Measurements from ENCODE around the gene ADAMTS10. TPM values are rescaled to one million over a fixed set of nuclear protein-coding genes. Genes with fewer than 3 reads are reported as not detected.
A peak's percentile ranks its signal among the peaks of the same experiment; 100 is the strongest.

The ADAMTS10 gene
- total RNA-seq, 1 experiment from 2014 or later: not detected

GRCh38 chr19:8611391-8611876 is 919 bp upstream of the ADAMTS10 start:
- Histone ChIP-seq H3K4me3 (ENCODE audit: low read length) (no peak overlapping the region), H3K9me2 (replicated peaks; ENCODE audit: low read length) (no peaks in the 10 kb centered on the region), H3K27me3 (ENCODE audit: low read length) (peaks cover 8% of the 10 kb centered on the region), H3K79me2 (ENCODE audit: low read length) (no peaks in the 10 kb centered on the region), H3K9ac (ENCODE audit: low read length) (no peak overlapping the region), H3K4me2 (ENCODE audit: low read length) (no peak overlapping the region), H3K4me1 (ENCODE audit: insufficient read depth, low read length) (no peaks in the 10 kb centered on the region), H4K20me1 (ENCODE audit: low read length) (no peaks in the 10 kb centered on the region), H2AFZ (ENCODE audit: low read length) (no peak overlapping the region), H3K9me3 (ENCODE audit: low read length) (no peaks in the 10 kb centered on the region), H3F3A (ENCODE audit: low read length, unreplicated experiment) (no peaks in the 10 kb centered on the region), H3K27ac (ENCODE audit: low read length) (no peak overlapping the region), H3K36me3 (ENCODE audit: low read depth, low read length) (no peaks in the 10 kb centered on the region)
- ATAC-seq: no peak
- intact Hi-C loops (cut with micrococcal nuclease): no loop called here
- no TSS peak for BruUV-seq (replicated peaks)
- POLR2A ChIA-PET (ENCODE audit: unreplicated experiment): no interaction called here
- TF ChIP-seq CTCF (conservative IDR thresholded peaks at IDR 0.05; ENCODE audit: low read depth, low read length) (no peak), EZH2phosphoT487 (IDR thresholded peaks at IDR 0.05; ENCODE audit: borderline replicate concordance, low read length) (no peak), EZH2 (IDR thresholded peaks at IDR 0.05; ENCODE audit: low read length, unreplicated experiment) (no peak)
- DNase-seq: no peak
- CTCF ChIA-PET: no interaction called here

DNA sequence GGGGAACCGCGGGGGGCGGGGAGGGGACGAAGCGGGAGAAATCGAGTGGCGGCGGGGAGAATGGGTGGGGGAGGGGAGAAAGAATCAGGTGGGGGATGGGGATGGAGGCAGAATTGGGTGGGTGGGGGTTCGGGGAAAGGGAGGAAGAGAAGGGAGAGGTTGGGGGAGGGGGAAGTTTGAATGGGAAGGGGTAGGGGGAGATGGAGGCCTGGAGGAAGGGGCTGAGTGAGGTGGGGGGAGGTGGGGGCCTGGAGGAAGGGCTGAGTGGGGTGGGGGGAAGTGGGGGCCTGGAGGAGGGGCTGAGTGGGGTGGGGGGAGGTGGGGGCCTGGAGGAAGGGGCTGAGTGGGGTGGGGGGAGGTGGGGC is 403 bp upstream of the ADAMTS10 start:
- Histone ChIP-seq H3K9me3 (ENCODE audit: low read length) (no peaks in the 10 kb centered on the region), H3K36me3 (ENCODE audit: low read depth, low read length) (no peaks in the 10 kb centered on the region), H3K4me2 (ENCODE audit: low read length) (peak overlapping the region; percentile 82; the same call in 1 of the 2 replicates), H3F3A (ENCODE audit: low read length, unreplicated experiment) (no peaks in the 10 kb centered on the region), H3K9me2 (replicated peaks; ENCODE audit: low read length) (no peaks in the 10 kb centered on the region), H3K4me3 (ENCODE audit: low read length) (no peak overlapping the region), H3K79me2 (ENCODE audit: low read length) (no peaks in the 10 kb centered on the region), H3K9ac (ENCODE audit: low read length) (no peak overlapping the region), H2AFZ (ENCODE audit: low read length) (no peak overlapping the region), H3K4me1 (ENCODE audit: insufficient read depth, low read length) (no peaks in the 10 kb centered on the region), H3K27ac (ENCODE audit: low read length) (no peak overlapping the region), H4K20me1 (ENCODE audit: low read length) (no peaks in the 10 kb centered on the region), H3K27me3 (ENCODE audit: low read length) (peaks cover 8% of the 10 kb centered on the region)
- ChIA-PET CTCF (no interaction called here), POLR2A (ENCODE audit: unreplicated experiment) (no interaction called here)
- ATAC-seq (no peak), DNase-seq (no peak)
- intact Hi-C loops (cut with micrococcal nuclease): no loop called here
- TF ChIP-seq EZH2 (IDR thresholded peaks at IDR 0.05; ENCODE audit: low read length, unreplicated experiment) (no peak), EZH2phosphoT487 (IDR thresholded peaks at IDR 0.05; ENCODE audit: borderline replicate concordance, low read length) (no peak), CTCF (conservative IDR thresholded peaks at IDR 0.05; ENCODE audit: low read depth, low read length) (no peak)
- no TSS peak for BruUV-seq (replicated peaks)

GRCh38 chr19:8609279-8610040 is 1.1 kb downstream of the ADAMTS10 start:
- CTCF ChIA-PET: no interaction called here
- Histone ChIP-seq H3K36me3 (ENCODE audit: low read depth, low read length) (no peaks in the 10 kb centered on the region), H3F3A (ENCODE audit: low read length, unreplicated experiment) (no peaks in the 10 kb centered on the region), H4K20me1 (ENCODE audit: low read length) (no peaks in the 10 kb centered on the region), H3K27me3 (ENCODE audit: low read length) (peaks cover 8% of the 10 kb centered on the region), H3K9ac (ENCODE audit: low read length) (no peak overlapping the region), H2AFZ (ENCODE audit: low read length) (no peak overlapping the region), H3K27ac (ENCODE audit: low read length) (no peak overlapping the region), H3K4me3 (ENCODE audit: low read length) (no peak overlapping the region), H3K9me2 (replicated peaks; ENCODE audit: low read length) (no peaks in the 10 kb centered on the region), H3K9me3 (ENCODE audit: low read length) (no peaks in the 10 kb centered on the region), H3K4me1 (ENCODE audit: insufficient read depth, low read length) (no peaks in the 10 kb centered on the region), H3K4me2 (ENCODE audit: low read length) (no peak overlapping the region), H3K79me2 (ENCODE audit: low read length) (no peaks in the 10 kb centered on the region)
- no TSS peak for BruUV-seq (replicated peaks)
- no peak for DNase-seq
- intact Hi-C loops (cut with micrococcal nuclease): no loop called here
- POLR2A ChIA-PET (ENCODE audit: unreplicated experiment): no interaction called here
- ATAC-seq: no peak
- TF ChIP-seq EZH2phosphoT487 (IDR thresholded peaks at IDR 0.05; ENCODE audit: borderline replicate concordance, low read length): no peak
- TF ChIP-seq EZH2 (IDR thresholded peaks at IDR 0.05; ENCODE audit: low read length, unreplicated experiment): no peak
- no peak for TF ChIP-seq CTCF (conservative IDR thresholded peaks at IDR 0.05; ENCODE audit: low read depth, low read length)
